Measurements from ENCODE around the gene CEACAM7.
"Not testable (repeated sequence)": the region's sequence is repeated elsewhere in the genome, so short reads cannot be mapped to it uniquely, and the experiment has no call there.

Gene CEACAM7

DNA sequence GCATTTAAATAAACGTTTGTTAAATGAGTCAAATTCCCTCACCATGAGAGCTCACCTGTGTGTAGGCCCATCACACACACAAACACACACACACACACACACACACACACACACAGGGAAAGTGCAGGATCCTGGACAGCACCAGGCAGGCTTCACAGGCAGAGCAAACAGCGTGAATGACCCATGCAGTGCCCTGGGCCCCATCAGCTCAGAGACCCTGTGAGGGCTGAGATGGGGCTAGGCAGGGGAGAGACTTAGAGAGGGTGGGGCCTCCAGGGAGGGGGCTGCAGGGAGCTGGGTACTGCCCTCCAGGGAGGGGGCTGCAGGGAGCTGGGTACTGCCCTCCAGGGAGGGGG, 11.9 kb upstream of the CEACAM7 start:
- no peak for DNase-seq

- DNase-seq = no peak
Observed at GRCh38 chr19:41699231-41699967, 11.3 kb upstream of the CEACAM7 start.

DNA sequence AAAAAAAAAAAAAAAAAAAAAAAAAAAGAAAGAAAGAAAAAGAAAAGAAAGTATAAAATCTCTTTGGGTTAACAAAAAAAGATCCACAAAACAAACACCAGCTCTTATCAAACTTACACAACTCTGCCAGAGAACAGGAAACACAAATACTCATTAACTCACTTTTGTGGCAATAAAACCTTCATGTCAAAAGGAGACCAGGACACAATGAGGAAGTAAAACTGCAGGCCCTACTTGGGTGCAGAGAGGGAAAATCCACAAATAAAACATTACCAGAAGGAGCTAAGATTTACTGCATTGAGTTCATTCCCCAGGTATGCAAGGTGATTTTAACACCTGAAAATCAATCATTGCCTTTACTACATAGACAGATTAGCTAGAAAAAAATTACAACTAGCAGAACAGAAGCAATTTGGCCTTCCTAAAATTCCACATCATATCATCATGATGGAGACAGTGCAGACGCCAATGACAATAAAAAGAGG, 10.7 kb upstream of the CEACAM7 start:
- DNase-seq = no peak

DNA sequence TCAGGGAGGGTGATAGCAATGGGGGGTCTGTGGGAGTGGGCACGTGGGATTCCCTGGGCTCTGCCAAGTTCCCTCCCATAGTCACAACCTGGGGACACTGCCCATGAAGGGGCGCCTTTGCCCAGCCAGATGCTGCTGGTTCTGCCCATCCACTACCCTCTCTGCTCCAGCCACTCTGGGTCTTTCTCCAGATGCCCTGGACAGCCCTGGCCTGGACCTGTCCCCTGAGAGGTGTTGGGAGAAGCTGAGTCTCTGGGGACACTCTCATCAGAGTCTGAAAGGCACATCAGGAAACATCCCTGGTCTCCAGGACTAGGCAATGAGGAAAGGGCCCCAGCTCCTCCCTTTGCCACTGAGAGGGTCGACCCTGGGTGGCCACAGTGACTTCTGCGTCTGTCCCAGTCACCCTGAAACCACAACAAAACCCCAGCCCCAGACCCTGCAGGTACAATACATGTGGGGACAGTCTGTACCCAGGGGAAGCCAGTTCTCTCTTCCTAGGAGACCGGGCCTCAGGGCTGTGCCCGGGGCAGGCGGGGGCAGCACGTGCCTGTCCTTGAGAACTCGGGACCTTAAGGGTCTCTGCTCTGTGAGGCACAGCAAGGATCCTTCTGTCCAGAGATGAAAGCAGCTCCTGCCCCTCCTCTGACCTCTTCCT, 9.3 kb upstream of the CEACAM7 start:
- no peak for DNase-seq

- no peak for DNase-seq
Observed at GRCh38 chr19:41696402-41697197, 8.5 kb upstream of the CEACAM7 start.

GRCh38 chr19:41695745-41696144, 7.7 kb upstream of the CEACAM7 start:
- no peak for DNase-seq

DNA sequence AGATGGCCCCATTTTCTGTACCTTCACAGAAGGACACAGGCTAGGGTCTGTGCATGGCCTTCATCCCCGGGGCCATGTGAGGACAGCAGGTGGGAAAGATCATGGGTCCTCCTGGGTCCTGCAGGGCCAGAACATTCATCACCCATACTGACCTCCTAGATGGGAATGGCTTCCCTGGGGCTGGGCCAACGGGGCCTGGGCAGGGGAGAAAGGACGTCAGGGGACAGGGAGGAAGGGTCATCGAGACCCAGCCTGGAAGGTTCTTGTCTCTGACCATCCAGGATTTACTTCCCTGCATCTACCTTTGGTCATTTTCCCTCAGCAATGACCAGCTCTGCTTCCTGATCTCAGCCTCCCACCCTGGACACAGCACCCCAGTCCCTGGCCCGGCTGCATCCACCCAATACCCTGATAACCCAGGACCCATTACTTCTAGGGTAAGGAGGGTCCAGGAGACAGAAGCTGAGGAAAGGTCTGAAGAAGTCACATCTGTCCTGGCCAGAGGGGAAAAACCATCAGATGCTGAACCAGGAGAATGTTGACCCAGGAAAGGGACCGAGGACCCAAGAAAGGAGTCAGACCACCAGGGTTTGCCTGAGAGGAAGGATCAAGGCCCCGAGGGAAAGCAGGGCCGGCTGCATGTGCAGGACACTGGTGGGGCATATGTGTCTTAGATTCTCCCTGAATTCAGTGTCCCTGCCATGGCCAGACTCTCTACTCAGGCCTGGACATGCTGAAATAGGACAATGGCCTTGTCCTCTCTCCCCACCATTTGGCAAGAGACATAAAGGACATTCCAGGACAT, 7.0 kb upstream of the CEACAM7 start:
- DNase-seq = no peak

- no peak for DNase-seq
Observed at GRCh38 chr19:41694196-41694595, 6.1 kb upstream of the CEACAM7 start.

GRCh38 chr19:41691268-41691970, 3.3 kb upstream of the CEACAM7 start:
- no peak for DNase-seq

GRCh38 chr19:41690801-41691065, 2.7 kb upstream of the CEACAM7 start:
- no peak for DNase-seq

DNA sequence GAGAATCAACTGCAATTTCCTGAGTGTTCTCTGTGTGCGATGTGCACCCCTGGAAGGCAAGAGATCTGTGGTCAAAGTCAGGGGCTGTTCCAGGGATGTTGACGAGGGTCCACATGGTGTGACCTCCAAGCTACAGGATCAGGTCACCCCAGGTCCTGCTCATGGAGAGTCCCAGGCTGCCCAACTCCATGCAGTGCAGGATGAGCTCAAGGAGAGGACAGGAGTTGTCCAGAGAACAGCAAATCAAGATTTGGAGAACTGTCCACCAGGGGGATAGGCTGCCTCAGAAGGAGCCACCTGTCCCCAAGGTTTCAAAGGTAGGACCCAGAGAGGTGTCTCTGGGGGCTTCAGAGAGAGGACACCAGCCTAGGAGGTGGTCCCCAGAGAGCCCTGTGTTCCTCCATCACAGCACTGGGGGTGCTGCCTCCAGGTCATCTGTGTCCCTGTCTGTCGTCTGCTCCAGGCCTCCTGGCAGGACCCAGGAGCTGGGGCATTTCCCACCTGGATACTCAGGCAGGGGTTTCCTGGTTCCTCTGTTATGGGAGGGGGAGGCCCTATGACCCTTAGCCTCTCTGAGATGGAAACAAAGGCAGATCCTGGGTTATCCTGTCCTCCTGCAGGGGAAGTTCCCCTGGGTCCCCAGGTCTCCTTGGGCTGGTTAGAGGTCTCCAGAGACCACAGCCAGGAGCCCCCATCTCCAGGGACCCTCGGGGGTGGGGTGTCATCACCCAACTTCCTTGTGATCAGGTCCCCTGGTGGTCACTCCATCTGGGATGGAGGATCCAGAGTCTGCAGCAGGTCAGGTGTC, 2.1 kb upstream of the CEACAM7 start:
- DNase-seq = no peak

DNA sequence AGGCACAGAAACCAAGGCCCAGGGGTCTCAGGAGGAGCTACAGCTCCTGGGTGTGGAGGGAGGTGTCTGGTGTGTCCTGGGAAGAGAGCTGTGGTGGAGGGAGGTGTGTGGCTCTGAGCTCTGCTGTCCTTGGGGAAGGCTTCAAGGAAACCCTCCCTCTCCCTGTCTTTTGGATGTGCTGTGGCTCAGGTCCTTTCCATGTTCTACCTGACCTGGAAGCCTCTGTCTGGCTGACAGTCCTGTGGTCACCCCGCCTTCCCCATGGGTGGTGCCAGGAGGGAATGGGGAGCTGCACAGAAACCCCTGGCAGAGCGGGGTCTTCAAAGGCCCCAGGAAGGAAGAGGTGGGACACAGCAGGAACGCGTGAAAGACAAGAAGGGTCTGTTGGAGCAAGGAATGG, 617 bp upstream of the CEACAM7 start:
- no peak for DNase-seq

DNA sequence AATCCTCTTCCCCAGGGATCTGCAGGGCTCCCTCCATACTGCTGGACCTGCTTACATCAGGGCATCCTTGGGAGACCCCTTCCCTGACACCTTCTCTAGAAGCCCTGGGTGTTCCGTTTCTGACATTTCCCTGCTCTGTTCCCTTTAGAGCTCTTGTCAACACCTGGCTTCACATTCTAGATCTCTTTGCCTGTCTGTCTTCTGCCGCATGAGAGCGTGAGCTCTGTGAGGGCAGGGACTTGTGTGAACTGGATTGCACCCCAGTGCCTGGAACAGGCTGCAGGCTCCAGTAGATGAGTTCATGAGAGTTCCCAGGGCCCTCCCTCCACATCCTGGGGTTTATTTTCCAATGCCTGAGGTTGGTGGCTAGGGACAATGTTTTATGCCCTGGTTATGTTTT, 651 bp downstream of the CEACAM7 start:
- DNase-seq = no peak

GRCh38 chr19:41682437-41682836, 5.6 kb downstream of the CEACAM7 start:
- DNase-seq = no peak

DNA sequence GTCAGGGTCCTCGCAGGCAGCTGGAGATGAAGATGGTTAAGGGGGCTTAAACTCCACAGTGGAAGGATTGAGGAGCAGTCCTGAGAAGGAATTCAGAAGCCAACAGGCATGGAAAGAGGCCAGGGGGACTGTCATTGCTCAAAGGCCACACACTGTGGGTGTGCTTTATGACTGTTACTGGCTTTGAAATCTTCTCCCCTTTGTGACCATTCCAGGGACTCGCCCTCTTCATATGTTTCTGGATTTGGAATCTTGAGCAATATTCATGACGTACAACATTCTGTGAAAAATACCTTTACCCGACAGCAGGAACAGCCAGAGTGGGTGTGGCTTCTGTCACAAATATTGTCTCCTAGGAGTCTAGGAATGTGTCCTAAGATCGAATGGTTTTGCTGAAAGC, 16.6 kb downstream of the CEACAM7 start:
- no peak for DNase-seq

GRCh38 chr19:41670755-41671154, 17.3 kb downstream of the CEACAM7 start:
- DNase-seq = no peak

GRCh38 chr19:41668315-41668714, 19.8 kb downstream of the CEACAM7 start:
- DNase-seq = no peak

- no peak for DNase-seq
Observed at GRCh38 chr19:41666075-41666474, 22.0 kb downstream of the CEACAM7 start.

- DNase-seq = no peak
Observed at GRCh38 chr19:41657157-41657556, 30.9 kb downstream of the CEACAM7 start.

DNA sequence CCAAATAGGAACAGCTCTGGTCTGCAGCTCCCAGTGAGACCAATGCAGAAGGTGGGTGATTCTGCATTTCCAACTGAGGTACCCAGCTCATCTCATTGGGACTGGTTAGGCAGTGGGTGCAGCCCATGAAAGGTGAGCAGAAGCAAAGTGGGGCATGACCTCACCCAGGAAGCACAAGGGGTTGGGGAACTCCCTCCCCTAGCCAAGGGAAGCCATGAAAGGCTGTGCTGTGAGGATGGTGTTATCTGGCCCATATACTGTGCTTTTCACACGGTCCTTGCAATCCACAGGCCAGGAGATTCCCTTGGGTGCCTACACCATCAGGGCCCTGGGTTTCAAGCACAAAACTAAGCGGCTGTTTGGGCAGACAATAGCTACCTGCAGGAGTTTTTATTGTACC, 31.3 kb downstream of the CEACAM7 start:
- not testable (repeated sequence) for DNase-seq

GRCh38 chr19:41652250-41652649, 35.8 kb downstream of the CEACAM7 start:
- no peak for DNase-seq

DNA sequence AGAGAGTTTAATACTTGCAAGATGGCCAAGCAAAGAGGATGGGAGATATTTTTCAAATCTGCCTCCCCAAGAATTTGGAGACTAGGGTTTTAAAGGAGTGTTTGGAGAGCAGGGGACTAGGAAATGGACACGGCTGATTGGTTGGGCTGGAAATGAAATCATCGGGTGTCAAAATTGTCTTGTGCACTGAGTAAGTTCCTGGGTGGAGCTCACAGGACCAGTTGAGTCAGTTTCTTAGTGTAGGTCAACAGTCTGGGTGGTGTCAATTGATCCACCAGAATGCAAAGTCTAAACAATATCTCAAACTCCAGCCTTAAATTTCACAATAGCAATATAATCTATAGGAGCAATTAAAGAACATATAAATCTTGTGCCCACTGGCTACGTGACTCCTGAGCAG, 38.2 kb downstream of the CEACAM7 start:
- no peak for DNase-seq

All from activated naive CD4-positive, alpha-beta T cell (primary cell).